GM23338 (cell line): ENCODE data around the gene EXD3. TPM values are rescaled to one million over a fixed set of nuclear protein-coding genes. Genes with fewer than 3 reads are reported as not detected.

Source experiments
- ATAC-seq: fragments of 200-7000 bp; cut with Tn5 transposase; 3 replicates; pipeline ENCODE4 v1.9.1; 2020
- DNase-seq: peaks from one replicate; pipeline ENCODE4 v3.0.0-alpha.2; 2015; ENCODE audit warnings: low spot score
- H2AFZ ChIP-seq: fragments of 200-600 bp; sonication (generic); 2 replicates; pipeline ENCODE4 v1.8.0; 2016; ENCODE audit warnings: antibody characterized with exemption, mild to moderate bottlenecking, moderate library complexity
- H3F3A ChIP-seq: fragments of 200-600 bp; sonication (generic); replicated peaks from 2 replicates; pipeline ENCODE4 v1.8.0; 2017; ENCODE audit warnings: antibody characterized with exemption, mixed run types, low read depth
- H3K27ac ChIP-seq: fragments of 200-600 bp; sonication (generic); 2 replicates; pipeline ENCODE4 v1.6.1; 2016; ENCODE audit warnings: low read depth
- H3K27me3 ChIP-seq: fragments of 200-600 bp; sonication (generic); 2 replicates; pipeline ENCODE4 v1.8.0; 2016; ENCODE audit warnings: mild to moderate bottlenecking, mixed run types, moderate library complexity; ENCODE audit not compliant: insufficient read depth
- H3K36me3 ChIP-seq: fragments of 200-600 bp; sonication (generic); 2 replicates; pipeline ENCODE4 v1.8.0; 2016; ENCODE audit warnings: mild to moderate bottlenecking; ENCODE audit not compliant: insufficient read depth
- H3K4me1 ChIP-seq: fragments of 200-600 bp; sonication (generic); 2 replicates; pipeline ENCODE4 v1.8.0; 2016; ENCODE audit warnings: mild to moderate bottlenecking, moderate library complexity; ENCODE audit not compliant: insufficient read depth
- H3K4me2 ChIP-seq: fragments of 200-600 bp; sonication (generic); 2 replicates; pipeline ENCODE4 v1.7.1; 2017; ENCODE audit warnings: mixed run types
- H3K4me3 ChIP-seq: fragments of 200-600 bp; sonication (generic); 2 replicates; pipeline ENCODE4 v1.6.1; 2016; ENCODE audit warnings: mixed run types
- H3K79me2 ChIP-seq: fragments of 200-600 bp; sonication (generic); replicated peaks from 2 replicates; pipeline ENCODE4 v1.8.0; 2017; ENCODE audit warnings: mild to moderate bottlenecking; ENCODE audit not compliant: insufficient read depth
- H3K9me2 ChIP-seq: fragments of 200-600 bp; sonication (generic); 2 replicates; pipeline ENCODE4 v1.8.0; 2017; ENCODE audit not compliant: insufficient read depth
- H4K20me1 ChIP-seq: fragments of 200-600 bp; sonication (generic); replicated peaks from 2 replicates; pipeline ENCODE4 v1.8.0; 2017; ENCODE audit warnings: mild to moderate bottlenecking; ENCODE audit not compliant: insufficient read depth
- H3K27ac Mint-ChIP-seq: 2 replicates; pipeline ENCODE4 v1.8.0; 2020; ENCODE audit warnings: inconsistent platforms, mild to moderate bottlenecking, moderate library complexity, mixed read lengths
- H3K27me3 Mint-ChIP-seq: 3 replicates; pipeline ENCODE4 v1.8.0; 2022; ENCODE audit warnings: low read depth, mild to moderate bottlenecking, moderate library complexity, mixed read lengths, inconsistent platforms; ENCODE audit not compliant: insufficient read depth, poor library complexity
- H3K36me3 Mint-ChIP-seq: 3 replicates; pipeline ENCODE4 v1.8.0; 2021; ENCODE audit warnings: low read depth, mild to moderate bottlenecking, inconsistent platforms, moderate library complexity, mixed read lengths
- H3K4me1 Mint-ChIP-seq: 3 replicates; pipeline ENCODE4 v1.8.0; 2020; ENCODE audit warnings: mild to moderate bottlenecking, inconsistent platforms, mixed read lengths
- H3K4me3 Mint-ChIP-seq: 3 replicates; pipeline ENCODE4 v1.8.0; 2021; ENCODE audit warnings: moderate library complexity, mild to moderate bottlenecking, inconsistent platforms, mixed read lengths
- H3K9me3 Mint-ChIP-seq: 3 replicates; pipeline ENCODE4 v1.8.0; 2020; ENCODE audit warnings: moderate library complexity, mild to moderate bottlenecking, inconsistent platforms, mixed read lengths
- CREB1 ChIP-seq: fragments of 250-450 bp; sonication (Bioruptor Pico); IDR thresholded peaks from 2 replicates; pipeline ENCODE4 v1.5.0; 2020; ENCODE audit warnings: low read depth, mild to moderate bottlenecking, moderate library complexity
- CTCF ChIP-seq, 2 experiments: fragments of 200-600 bp in 1 of 2; sonication (generic) in 1 of 2; conservative IDR thresholded peaks; 2 replicates each; pipeline versions ENCODE4 v1.5.1 to v1.6.1; 2016 to 2017; ENCODE audit warnings: antibody characterized with exemption in 2 of 2, low read depth in 2 of 2, mild to moderate bottlenecking in 2 of 2, moderate library complexity in 1 of 2
- ETS1 ChIP-seq: IDR thresholded peaks from 2 replicates; pipeline ENCODE4 v1.6.1; 2016; ENCODE audit warnings: antibody characterized with exemption
- EZH2 ChIP-seq: fragments of 200-600 bp; sonication (generic); IDR thresholded peaks from one replicate; pipeline ENCODE4 v1.8.0; 2017; ENCODE audit warnings: antibody characterized with exemption, mild to moderate bottlenecking, low read depth; ENCODE audit not compliant: unreplicated experiment
- EZH2phosphoT487 ChIP-seq: fragments of 200-600 bp; sonication (generic); IDR thresholded peaks from one replicate; pipeline ENCODE4 v1.8.1; 2018; ENCODE audit warnings: antibody characterized with exemption; ENCODE audit not compliant: unreplicated experiment
- JUNB ChIP-seq: IDR thresholded peaks from one replicate; pipeline ENCODE4 v1.6.1; 2016; ENCODE audit warnings: antibody characterized with exemption; ENCODE audit not compliant: unreplicated experiment
- NANOG ChIP-seq: IDR thresholded peaks from 2 replicates; pipeline ENCODE4 v1.6.1; 2016; ENCODE audit warnings: antibody characterized with exemption, borderline replicate concordance
- POLR2AphosphoS5 ChIP-seq: IDR thresholded peaks from 2 replicates; pipeline ENCODE4 v1.6.1; 2016; ENCODE audit warnings: antibody characterized with exemption, low read depth
- REST ChIP-seq: IDR thresholded peaks from one replicate; pipeline ENCODE4 v1.6.1; 2018; ENCODE audit warnings: antibody characterized with exemption; ENCODE audit not compliant: unreplicated experiment
- STAT1 ChIP-seq: IDR thresholded peaks from one replicate; pipeline ENCODE4 v1.6.1; 2016; ENCODE audit warnings: antibody characterized with exemption; ENCODE audit not compliant: unreplicated experiment
- ZNF114 ChIP-seq: fragments of 250-450 bp; sonication (Bioruptor Pico); IDR thresholded peaks from 2 replicates; pipeline ENCODE4 v1.5.0; 2020; ENCODE audit warnings: mild to moderate bottlenecking, moderate library complexity
- ZNF331 ChIP-seq: fragments of 250-450 bp; sonication (Bioruptor Pico); IDR thresholded peaks from 2 replicates; pipeline ENCODE4 v1.5.0; 2020; ENCODE audit warnings: low read depth, mild to moderate bottlenecking, moderate library complexity
- polyA plus RNA-seq: library from polyadenylated mRNA; unstranded; fragments of >200 nt; fragmentation: Nextera tagmentation; extraction: Ambion mirVana; gene quantifications from 2 replicates; pipeline ENCODE4 v1.2.1, GENCODE V29; 2016
- total RNA-seq: library from RNA; depleted of rRNA; stranded (reverse); fragments of >200 nt; shearing (Covaris generic); gene quantifications from 2 replicates; pipeline ENCODE4 v1.2.3, GENCODE V29; 2014

The EXD3 gene
- total and polyA plus RNA-seq, 2 experiments from 2014 or later: 3.6 to 9.7 TPM

GRCh38 chr9:137453643-137454081 is 30.7 kb upstream of the EXD3 start (continued):
- TF ChIP-seq ETS1 (no peak), EZH2 (no peak), ZNF114 (CRISPR knock-in tag) (no peak), POLR2AphosphoS5 (no peak; the same call in none of the 2 replicates), JUNB (no peak)

GRCh38 chr9:137452761-137453642 is 30.0 kb upstream of the EXD3 start:
- H3K79me2 ChIP-seq: no peaks in the 10 kb centered on the region
- Mint-ChIP-seq H3K4me3 (peak overlapping the region; percentile 76), H3K4me1 (peaks cover 6% of the 10 kb centered on the region; the same call in 1 of the 3 replicates), H3K27me3 (peaks cover 6% of the 10 kb centered on the region), H3K9me3 (no peaks in the 10 kb centered on the region), H3K27ac (no peak overlapping the region), H3K36me3 (peaks cover 6% of the 10 kb centered on the region; the same call in 2 of the 3 replicates)
- H3F3A ChIP-seq: 0 out of 2 replicates have a peak, but pooled peaks cover 3% of the 10 kb centered on the region
- ATAC-seq (peak; percentile 16), DNase-seq (no peak)
- H3K9me2 ChIP-seq: no peaks in the 10 kb centered on the region
- peak overlapping the region; percentile 65 for H3K4me3 ChIP-seq
- no peaks in the 10 kb centered on the region; the same call in 1 of the 2 replicates for H4K20me1 ChIP-seq
- H3K4me2 ChIP-seq: peak overlapping the region; percentile 90
- peaks cover 6% of the 10 kb centered on the region; the same call in 1 of the 2 replicates for H3K4me1 ChIP-seq
- H3K27ac ChIP-seq: no peak overlapping the region
- peaks cover 6% of the 10 kb centered on the region; the same call in 1 of the 2 replicates for H3K36me3 ChIP-seq
- H2AFZ ChIP-seq: no peak overlapping the region
- H3K27me3 ChIP-seq: no peaks in the 10 kb centered on the region
- TF ChIP-seq EZH2 (no peak), ETS1 (no peak), EZH2phosphoT487 (no peak), CREB1 (no peak), ZNF331 (CRISPR knock-in tag) (no peak), STAT1 (no peak), CTCF (conservative IDR thresholded peaks at IDR 0.05; ENCODE audit: low read depth in 2 of 2) (no peak), POLR2AphosphoS5 (no peak), NANOG (no peak), REST (no peak), ZNF114 (CRISPR knock-in tag) (no peak)
